HCT116 (cell line): ENCODE measurements around the gene ZNF335. TPM values are rescaled to one million over a fixed set of nuclear protein-coding genes. Genes with fewer than 3 reads are reported as not detected.

Experiments
- ATAC-seq: fragments of 200-7000 bp; cut with Tn5 transposase; 2 replicates; pipeline ENCODE4 v1.9.1; 2020; ENCODE audit warnings: mild to moderate bottlenecking, moderate library complexity
- BruUV-seq: library from RNA; stranded (reverse); fragments of 400-500 nt; replicated peaks from 2 replicates; lab custom pipeline; 2021; lab: Mats Ljungman, UMichigan
- CTCF ChIA-PET: fragments of 300-600 bp; sonication (Branson Sonifier 250); formaldehyde crosslinking; loops from one replicate; lab custom pipeline; 2021; ENCODE audit warnings: antibody characterized with exemption; lab: Charles Lee
- POLR2A ChIA-PET: fragments of 300-600, 350-600 bp; sonication (Branson Sonifier 250); formaldehyde crosslinking; loops from one replicate; lab custom pipeline; 2021; ENCODE audit warnings: antibody characterized with exemption; lab: Charles Lee
- RAD21 ChIA-PET, 2 experiments: fragments of 300-600 bp; sonication (Branson Sonifier 250); formaldehyde crosslinking; loops; one replicate each; lab custom pipeline; 2023; ENCODE audit warnings: low total read pairs in 2 of 2; ENCODE audit not compliant: uncharacterized antibody in 2 of 2, unreplicated experiment in 2 of 2, low non-redundant PET in 1 of 2; lab: Charles Lee
- DNase-seq: peaks from one replicate; pipeline ENCODE4 v3.0.0-alpha.2; 2010; ENCODE audit warnings: low read depth, low spot score
- H2AFZ ChIP-seq: fragments of 200-600 bp; shearing (Covaris generic), sonication (generic); 2 replicates; pipeline ENCODE4 v1.6.1; 2017; ENCODE audit warnings: low read depth, mixed run types, mixed read lengths, antibody characterized with exemption, low read length; ENCODE audit not compliant: poor library complexity, severe bottlenecking
- H3K27ac ChIP-seq: 2 replicates; pipeline ENCODE4 v1.5.1; 2012; ENCODE audit warnings: low read depth, low read length
- H3K27me3 ChIP-seq: fragments of 200-600 bp; sonication (generic); 2 replicates; pipeline ENCODE4 v1.6.1; 2016; ENCODE audit warnings: mixed run types, low read length, mixed read lengths; ENCODE audit not compliant: insufficient read depth
- H3K36me3 ChIP-seq, 2 experiments: fragments of 200-500 bp in 1 of 2; fragments of 200-600 bp in 1 of 2; sonication (Bioruptor generic) in 1 of 2; sonication (generic) in 1 of 2; 2 replicates each; pipeline versions ENCODE4 v1.5.1 to v1.6.1; 2014 to 2016; ENCODE audit warnings: low read length in 2 of 2, inconsistent platforms in 1 of 2, mixed read lengths in 1 of 2, mixed run types in 1 of 2; ENCODE audit not compliant: insufficient read depth in 2 of 2, control insufficient read depth in 1 of 2
- H3K4me1 ChIP-seq, 2 experiments: fragments of 200-600 bp in 1 of 2; sonication (generic) in 1 of 2; 2 replicates each; pipeline versions ENCODE4 v1.5.1 to v1.6.1; 2012 to 2017; ENCODE audit warnings: low read length in 2 of 2, inconsistent platforms in 1 of 2, mild to moderate bottlenecking in 1 of 2, mixed read lengths in 1 of 2, mixed run types in 1 of 2, moderate library complexity in 1 of 2; ENCODE audit not compliant: insufficient read depth in 2 of 2, control insufficient read depth in 1 of 2
- H3K4me2 ChIP-seq: fragments of 200-600 bp; sonication (generic); 2 replicates; pipeline ENCODE4 v1.6.1; 2017; ENCODE audit warnings: mixed run types, low read length, mixed read lengths
- H3K4me3 ChIP-seq, 2 experiments: fragments of 200-600 bp in 1 of 2; sonication (generic) in 1 of 2; replicated peaks in 1 of 2; 2 replicates each; pipeline ENCODE4 v1.5.1; 2011 to 2016; ENCODE audit warnings: low read length in 2 of 2, control low read depth in 1 of 2, low read depth in 1 of 2, mild to moderate bottlenecking in 1 of 2, mixed read lengths in 1 of 2, mixed run types in 1 of 2
- H3K79me2 ChIP-seq: fragments of 200-600 bp; sonication (generic); 2 replicates; pipeline ENCODE4 v1.6.1; 2017; ENCODE audit warnings: mild to moderate bottlenecking, mixed run types, low read length, moderate library complexity, mixed read lengths; ENCODE audit not compliant: insufficient read depth
- H3K9ac ChIP-seq: fragments of 200-600 bp; sonication (generic); 2 replicates; pipeline ENCODE4 v1.6.1; 2016; ENCODE audit warnings: low read length, mixed read lengths
- H3K9me2 ChIP-seq: fragments of 200-600 bp; sonication (generic), shearing (Covaris generic); 2 replicates; pipeline ENCODE4 v1.6.1; 2017; ENCODE audit warnings: mixed run types, mild to moderate bottlenecking, moderate library complexity; ENCODE audit not compliant: insufficient read depth
- H3K9me3 ChIP-seq, 2 experiments: fragments of 200-500 bp in 1 of 2; fragments of 200-600 bp in 1 of 2; sonication (Bioruptor generic) in 1 of 2; sonication (generic) in 1 of 2; 2 replicates each; pipeline ENCODE4 v1.6.1; 2014 to 2017; ENCODE audit warnings: low read length in 2 of 2, mixed read lengths in 2 of 2, inconsistent platforms in 1 of 2, low read depth in 1 of 2, mild to moderate bottlenecking in 1 of 2, mixed run types in 1 of 2, moderate library complexity in 1 of 2; ENCODE audit not compliant: control insufficient read depth in 1 of 2, insufficient read depth in 1 of 2
- H4K20me1 ChIP-seq: fragments of 200-600 bp; sonication (generic), shearing (Covaris generic); 2 replicates; pipeline ENCODE4 v1.6.1; 2017; ENCODE audit warnings: mixed run types, mild to moderate bottlenecking, moderate library complexity; ENCODE audit not compliant: insufficient read depth
- ATF3 ChIP-seq: IDR thresholded peaks from 2 replicates; pipeline ENCODE4 v1.6.1; 2012
- CBX3 ChIP-seq: IDR thresholded peaks from 2 replicates; pipeline ENCODE4 v1.6.1; 2012; ENCODE audit warnings: low read depth
- CEBPB ChIP-seq: IDR thresholded peaks from 2 replicates; pipeline ENCODE4 v1.6.1; 2012; ENCODE audit warnings: low read depth
- CTCF ChIP-seq, 3 experiments: fragments of 200-600 bp in 1 of 3; sonication (generic) in 1 of 3; IDR thresholded peaks in 2 of 3; conservative IDR thresholded peaks in 1 of 3; 2 replicates each; pipeline ENCODE4 v1.5.1; 2012 to 2017; ENCODE audit warnings: low read depth in 2 of 3, low read length in 2 of 3, antibody characterized with exemption in 1 of 3, borderline replicate concordance in 1 of 3, control low read depth in 1 of 3, mild to moderate bottlenecking in 1 of 3, mixed read lengths in 1 of 3, mixed run types in 1 of 3, moderate library complexity in 1 of 3; ENCODE audit not compliant: insufficient read depth in 1 of 3
- ELF1 ChIP-seq: IDR thresholded peaks from 2 replicates; pipeline ENCODE4 v1.6.1; 2012; ENCODE audit warnings: low read depth, borderline replicate concordance
- EZH2phosphoT487 ChIP-seq: fragments of 200-600 bp; IDR thresholded peaks from 2 replicates; pipeline ENCODE4 v1.6.1; 2018; ENCODE audit warnings: antibody characterized with exemption, borderline replicate concordance
- JUND ChIP-seq: IDR thresholded peaks from 2 replicates; pipeline ENCODE4 v1.6.1; 2012
- MAX ChIP-seq: IDR thresholded peaks from 2 replicates; pipeline ENCODE4 v1.6.1; 2012
- RAD21 ChIP-seq: IDR thresholded peaks from 2 replicates; pipeline ENCODE4 v1.6.1; 2012; ENCODE audit warnings: low read depth, mild to moderate bottlenecking
- REST ChIP-seq: IDR thresholded peaks from 2 replicates; pipeline ENCODE4 v1.6.1; 2012; ENCODE audit warnings: low read depth
- SIN3A ChIP-seq: IDR thresholded peaks from 2 replicates; pipeline ENCODE4 v1.6.1; 2012; ENCODE audit warnings: low read depth
- SP1 ChIP-seq: IDR thresholded peaks from 2 replicates; pipeline ENCODE4 v1.6.1; 2012; ENCODE audit warnings: low read depth
- TCF7L2 ChIP-seq: IDR thresholded peaks from 2 replicates; pipeline ENCODE4 v1.7.0; 2011; ENCODE audit warnings: borderline replicate concordance, inconsistent platforms; ENCODE audit not compliant: insufficient read depth, insufficient read length; ENCODE audit errors: extremely low read depth
- YY1 ChIP-seq: IDR thresholded peaks from 2 replicates; pipeline ENCODE4 v1.6.1; 2011; ENCODE audit warnings: low read length, low read depth, moderate library complexity, mild to moderate bottlenecking; ENCODE audit not compliant: insufficient replicate concordance; ENCODE audit errors: extremely low read depth
- ZBTB33 ChIP-seq: IDR thresholded peaks from 2 replicates; pipeline ENCODE4 v1.6.1; 2011; ENCODE audit warnings: mild to moderate bottlenecking, low read length, moderate library complexity; ENCODE audit not compliant: insufficient replicate concordance; ENCODE audit errors: extremely low read depth
- ZNF274 ChIP-seq: fragments of 200-500 bp; sonication (Bioruptor generic); IDR thresholded peaks from 2 replicates; pipeline ENCODE4 v1.6.1; 2014; ENCODE audit warnings: mild to moderate bottlenecking, low read depth, low read length, inconsistent platforms
- intact Hi-C: fragments of 100-400 bp; cut with micrococcal nuclease; formaldehyde crosslinking; loops from 2 replicates; pipeline ENCODE4 v1.10.0; 2022
- total RNA-seq: library from RNA; stranded (reverse); gene quantifications from one replicate; pipeline ENCODE4 v1.2.1, GENCODE V29; 2021; ENCODE audit not compliant: unreplicated experiment

Gene ZNF335
- total RNA-seq, 1 experiment from 2014 or later = 20.8 TPM

- no peak overlapping the region for H2AFZ ChIP-seq
- no peak overlapping the region for H3K4me2 ChIP-seq
- BruUV-seq = no TSS peak
- no peak overlapping the region for H3K4me3 ChIP-seq
- no peaks in the 10 kb centered on the region for H3K36me3 ChIP-seq
- ATAC-seq = no peak
- CTCF ChIA-PET = no interaction called here
- TF ChIP-seq ATF3 (no peak), EZH2phosphoT487 (no peak), SIN3A (no peak), YY1 (no peak), JUND (no peak), ELF1 (no peak), CTCF (IDR thresholded peaks at IDR 0.05 in 2 of 3, conservative IDR thresholded peaks at IDR 0.05 in 1 of 3; ENCODE audit: borderline replicate concordance in 1 of 3, insufficient read depth in 1 of 3, low read depth in 2 of 3, low read length in 2 of 3) (no peak), CEBPB (no peak), ZNF274 (no peak), ZBTB33 (no peak), REST (no peak), CBX3 (no peak), SP1 (no peak), RAD21 (no peak), TCF7L2 (no peak), MAX (no peak)
- no peak overlapping the region for H3K27ac ChIP-seq
- peaks cover 3% of the 10 kb centered on the region; the same call in 1 of the 2 replicates for H3K27me3 ChIP-seq
- no peaks in the 10 kb centered on the region for H3K79me2 ChIP-seq
- DNase-seq = no peak
- peaks cover 0 to 3% of the 10 kb centered on the region in 2 experiments; a peak in 1 of 4 replicates for H3K4me1 ChIP-seq
- no peaks in the 10 kb centered on the region for H3K9me3 ChIP-seq
- POLR2A ChIA-PET = no interaction called here
- H4K20me1 ChIP-seq = no peaks in the 10 kb centered on the region
- intact Hi-C loops = no loop called here
- no peak overlapping the region for H3K9ac ChIP-seq
- no peaks in the 10 kb centered on the region for H3K9me2 ChIP-seq
- RAD21 ChIA-PET = no interaction called here
Observed at GRCh38 chr20:46001498-46001897, 29.5 kb upstream of the ZNF335 start.
